HAP-1 (cell line): ENCODE results near the gene RRP12.
A peak's percentile ranks its signal among the peaks of the same experiment; 100 is the strongest.
"Not testable (repeated sequence)": the region's sequence is repeated elsewhere in the genome, so short reads cannot be mapped to it uniquely, and the experiment has no call there.

Experiments used
- DNase-seq, 2 experiments: peaks; one replicate each; pipeline ENCODE4 v3.0.0-alpha.2; 2016 to 2020; ENCODE audit warnings: low spot score in 2 of 2
- H3K27me3 ChIP-seq: fragments of 250-450 bp; sonication (Bioruptor Pico); 2 replicates; pipeline ENCODE4 v1.5.1; 2020; ENCODE audit warnings: low read depth, mild to moderate bottlenecking, moderate library complexity
- H3K36me3 ChIP-seq: fragments of 250-450 bp; sonication (Bioruptor Pico); replicated peaks from 2 replicates; pipeline ENCODE4 v1.5.1; 2020; ENCODE audit warnings: mild to moderate bottlenecking
- H3K4me1 ChIP-seq: fragments of 250-450 bp; sonication (Bioruptor Pico); 2 replicates; pipeline ENCODE4 v1.5.1; 2020; ENCODE audit warnings: mild to moderate bottlenecking
- H3K4me3 ChIP-seq: fragments of 250-450 bp; sonication (Bioruptor Pico); 2 replicates; pipeline ENCODE4 v1.5.1; 2020; ENCODE audit warnings: mild to moderate bottlenecking, moderate library complexity
- H3K9me3 ChIP-seq: fragments of 250-450 bp; sonication (Bioruptor Pico); 2 replicates; pipeline ENCODE4 v1.5.1; 2020; ENCODE audit warnings: mild to moderate bottlenecking, moderate library complexity
- in situ Hi-C: fragments of 300-500 bp; cut with MboI; formaldehyde crosslinking; loops from 3 replicates; pipeline ENCODE4 v1.14.3; 2020; ENCODE audit warnings: low sequenced_read_pairs, inconsistent platforms, mixed read lengths

The RRP12 gene

GRCh38 chr10:97355571-97355975, 45.6 kb downstream of the RRP12 start:
- Histone ChIP-seq H3K9me3 (no peaks in the 10 kb centered on the region), H3K27me3 (no peaks in the 10 kb centered on the region), H3K4me1 (no peaks in the 10 kb centered on the region), H3K36me3 (peaks cover 46% of the 10 kb centered on the region), H3K4me3 (no peak overlapping the region)
- in situ Hi-C loops: no loop called here
- DNase-seq: peak in 1 of 2 experiments; percentile 29

GRCh38 chr10:97353945-97354344, 47.2 kb downstream of the RRP12 start:
- DNase-seq: no peak
- H3K4me3 ChIP-seq: no peak overlapping the region
- peaks cover 33% of the 10 kb centered on the region for H3K36me3 ChIP-seq
- H3K4me1 ChIP-seq: no peaks in the 10 kb centered on the region
- H3K9me3 ChIP-seq: no peaks in the 10 kb centered on the region
- no peaks in the 10 kb centered on the region for H3K27me3 ChIP-seq
- in situ Hi-C loops: no loop called here

GRCh38 chr10:97349752-97350513, 51.2 kb downstream of the RRP12 start:
- Histone ChIP-seq H3K4me3 (no peak overlapping the region), H3K9me3 (no peaks in the 10 kb centered on the region), H3K36me3 (peaks cover 2% of the 10 kb centered on the region; the same call in 1 of the 2 replicates), H3K4me1 (no peaks in the 10 kb centered on the region), H3K27me3 (no peaks in the 10 kb centered on the region)
- DNase-seq: no peak
- in situ Hi-C loops: no loop called here

GRCh38 chr10:97347317-97347716, 53.8 kb downstream of the RRP12 start:
- Histone ChIP-seq H3K9me3 (no peaks in the 10 kb centered on the region), H3K27me3 (no peaks in the 10 kb centered on the region), H3K4me1 (no peaks in the 10 kb centered on the region), H3K36me3 (peaks cover under 1% of the 10 kb centered on the region; the same call in 1 of the 2 replicates), H3K4me3 (no peak overlapping the region)
- no peak for DNase-seq
- in situ Hi-C loops: no loop called here

- H3K9me3 ChIP-seq, in situ Hi-C loops, DNase-seq, H3K36me3 ChIP-seq, H3K4me1 ChIP-seq, H3K4me3 ChIP-seq, H3K27me3 ChIP-seq: not testable (repeated sequence)
Observed at GRCh38 chr10:97343664-97344063, 57.5 kb downstream of the RRP12 start.

GRCh38 chr10:97341416-97341815, 59.7 kb downstream of the RRP12 start:
- no peaks in the 10 kb centered on the region for H3K36me3 ChIP-seq
- H3K9me3 ChIP-seq: no peaks in the 10 kb centered on the region
- no peak for DNase-seq
- no peak overlapping the region for H3K4me3 ChIP-seq
- H3K4me1 ChIP-seq: peaks cover 17% of the 10 kb centered on the region
- in situ Hi-C loops: no loop called here
- H3K27me3 ChIP-seq: no peaks in the 10 kb centered on the region

- no peaks in the 10 kb centered on the region for H3K27me3 ChIP-seq
- no peaks in the 10 kb centered on the region for H3K36me3 ChIP-seq
- H3K9me3 ChIP-seq: no peaks in the 10 kb centered on the region
- in situ Hi-C loops: no loop called here
- peaks cover 24% of the 10 kb centered on the region for H3K4me1 ChIP-seq
- H3K4me3 ChIP-seq: no peak overlapping the region
- peak; percentile 40 for DNase-seq
Observed at GRCh38 chr10:97338041-97338440, 63.1 kb downstream of the RRP12 start.

GRCh38 chr10:97336942-97337831, 64.0 kb downstream of the RRP12 start:
- Histone ChIP-seq H3K27me3 (no peaks in the 10 kb centered on the region), H3K4me3 (no peak overlapping the region), H3K9me3 (no peaks in the 10 kb centered on the region), H3K36me3 (no peaks in the 10 kb centered on the region), H3K4me1 (peaks cover 24% of the 10 kb centered on the region)
- DNase-seq: peak; percentile 93 to 100
- in situ Hi-C loops: no loop called here

GRCh38 chr10:97336446-97336845, 64.7 kb downstream of the RRP12 start:
- peaks cover 29% of the 10 kb centered on the region for H3K4me1 ChIP-seq
- no peaks in the 10 kb centered on the region for H3K27me3 ChIP-seq
- no peak overlapping the region for H3K4me3 ChIP-seq
- H3K36me3 ChIP-seq: no peaks in the 10 kb centered on the region
- in situ Hi-C loops: no loop called here
- H3K9me3 ChIP-seq: no peaks in the 10 kb centered on the region
- no peak for DNase-seq

GRCh38 chr10:97336006-97336405, 65.1 kb downstream of the RRP12 start:
- no peaks in the 10 kb centered on the region for H3K9me3 ChIP-seq
- DNase-seq: no peak
- in situ Hi-C loops: no loop called here
- no peaks in the 10 kb centered on the region for H3K36me3 ChIP-seq
- H3K27me3 ChIP-seq: no peaks in the 10 kb centered on the region
- H3K4me1 ChIP-seq: peaks cover 33% of the 10 kb centered on the region
- no peak overlapping the region for H3K4me3 ChIP-seq

GRCh38 chr10:97335188-97335619, 65.9 kb downstream of the RRP12 start:
- in situ Hi-C loops: no loop called here
- Histone ChIP-seq H3K36me3 (no peaks in the 10 kb centered on the region), H3K4me3 (peak overlapping the region; percentile 62), H3K4me1 (peaks cover 33% of the 10 kb centered on the region), H3K27me3 (no peaks in the 10 kb centered on the region), H3K9me3 (no peaks in the 10 kb centered on the region)
- DNase-seq: no peak

- no peaks in the 10 kb centered on the region for H3K27me3 ChIP-seq
- no peaks in the 10 kb centered on the region for H3K36me3 ChIP-seq
- peak; percentile 77 to 91 for DNase-seq
- H3K4me3 ChIP-seq: peak within 1 kb of the TSS; percentile 62
- no peaks in the 10 kb centered on the region for H3K9me3 ChIP-seq
- in situ Hi-C loops: no loop called here
- peaks cover 33% of the 10 kb centered on the region for H3K4me1 ChIP-seq
Observed at GRCh38 chr10:97334370-97335175, 66.6 kb downstream of the RRP12 start, which contains the start of gene FRAT2. Gene FRAT2, minus strand, starts transcription at chr10:97334729. Its CDS starts 157 bp downstream, at chr10:97334572.

- H3K4me3 ChIP-seq: peak overlapping the region; percentile 62
- no peaks in the 10 kb centered on the region for H3K36me3 ChIP-seq
- no peaks in the 10 kb centered on the region for H3K9me3 ChIP-seq
- DNase-seq: peak; percentile 22 to 56
- in situ Hi-C loops: no loop called here
- H3K4me1 ChIP-seq: peaks cover 33% of the 10 kb centered on the region
- no peaks in the 10 kb centered on the region for H3K27me3 ChIP-seq
Observed at GRCh38 chr10:97333601-97334369, 67.4 kb downstream of the RRP12 start.
